GM18508 (cell line): ENCODE data around the gene MYLK.
"Not testable (repeated sequence)": the region's sequence is repeated elsewhere in the genome, so short reads cannot be mapped to it uniquely, and the experiment has no call there.

Source experiments
- ATAC-seq: cut with Tn5 transposase; IDR thresholded peaks from one replicate; pipeline ENCODE4 v1.9.1; 2021; ENCODE audit warnings: moderate number of reproducible peaks; ENCODE audit not compliant: insufficient read depth, unreplicated experiment

Gene MYLK, protein sequence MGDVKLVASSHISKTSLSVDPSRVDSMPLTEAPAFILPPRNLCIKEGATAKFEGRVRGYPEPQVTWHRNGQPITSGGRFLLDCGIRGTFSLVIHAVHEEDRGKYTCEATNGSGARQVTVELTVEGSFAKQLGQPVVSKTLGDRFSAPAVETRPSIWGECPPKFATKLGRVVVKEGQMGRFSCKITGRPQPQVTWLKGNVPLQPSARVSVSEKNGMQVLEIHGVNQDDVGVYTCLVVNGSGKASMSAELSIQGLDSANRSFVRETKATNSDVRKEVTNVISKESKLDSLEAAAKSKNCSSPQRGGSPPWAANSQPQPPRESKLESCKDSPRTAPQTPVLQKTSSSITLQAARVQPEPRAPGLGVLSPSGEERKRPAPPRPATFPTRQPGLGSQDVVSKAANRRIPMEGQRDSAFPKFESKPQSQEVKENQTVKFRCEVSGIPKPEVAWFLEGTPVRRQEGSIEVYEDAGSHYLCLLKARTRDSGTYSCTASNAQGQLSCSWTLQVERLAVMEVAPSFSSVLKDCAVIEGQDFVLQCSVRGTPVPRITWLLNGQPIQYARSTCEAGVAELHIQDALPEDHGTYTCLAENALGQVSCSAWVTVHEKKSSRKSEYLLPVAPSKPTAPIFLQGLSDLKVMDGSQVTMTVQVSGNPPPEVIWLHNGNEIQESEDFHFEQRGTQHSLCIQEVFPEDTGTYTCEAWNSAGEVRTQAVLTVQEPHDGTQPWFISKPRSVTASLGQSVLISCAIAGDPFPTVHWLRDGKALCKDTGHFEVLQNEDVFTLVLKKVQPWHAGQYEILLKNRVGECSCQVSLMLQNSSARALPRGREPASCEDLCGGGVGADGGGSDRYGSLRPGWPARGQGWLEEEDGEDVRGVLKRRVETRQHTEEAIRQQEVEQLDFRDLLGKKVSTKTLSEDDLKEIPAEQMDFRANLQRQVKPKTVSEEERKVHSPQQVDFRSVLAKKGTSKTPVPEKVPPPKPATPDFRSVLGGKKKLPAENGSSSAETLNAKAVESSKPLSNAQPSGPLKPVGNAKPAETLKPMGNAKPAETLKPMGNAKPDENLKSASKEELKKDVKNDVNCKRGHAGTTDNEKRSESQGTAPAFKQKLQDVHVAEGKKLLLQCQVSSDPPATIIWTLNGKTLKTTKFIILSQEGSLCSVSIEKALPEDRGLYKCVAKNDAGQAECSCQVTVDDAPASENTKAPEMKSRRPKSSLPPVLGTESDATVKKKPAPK (N-terminal part only)

DNA sequence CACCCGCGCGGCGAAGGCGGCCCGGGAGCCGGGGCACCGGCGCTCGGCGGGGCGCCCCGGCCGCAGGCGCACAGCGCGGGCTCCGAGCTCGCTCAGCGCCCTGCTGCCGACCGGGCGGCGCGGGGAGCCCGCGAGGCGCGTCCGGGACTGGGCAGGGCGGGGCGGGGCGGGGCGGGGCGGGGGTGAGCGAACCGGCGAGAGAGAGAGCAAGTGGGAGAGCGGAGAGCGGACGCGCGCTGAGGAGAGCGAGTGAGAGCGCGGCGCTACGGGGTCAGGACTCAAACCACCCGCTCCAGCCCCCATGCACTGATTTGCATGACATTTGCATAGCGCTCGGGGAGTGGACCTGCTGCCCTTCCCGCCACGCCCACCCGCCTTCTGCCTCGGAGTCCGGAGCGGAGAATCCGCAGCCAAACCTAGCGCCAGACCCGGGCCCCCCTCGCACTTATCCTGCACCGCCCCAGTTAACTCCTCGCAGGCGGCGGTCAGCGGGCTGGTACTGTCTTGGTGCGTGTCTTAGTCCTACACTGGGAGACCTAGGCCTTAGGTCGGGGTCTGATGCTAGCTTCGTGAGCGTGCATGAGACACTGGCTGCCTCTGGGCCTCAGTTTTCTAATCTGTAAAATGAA, at the start of gene MYLK:
MYLK (minus strand) TSS at position 130 of the 629 bp plus-strand sequence. CDS start 90,491 bp downstream, outside the sequence.
- no peak for ATAC-seq

DNA sequence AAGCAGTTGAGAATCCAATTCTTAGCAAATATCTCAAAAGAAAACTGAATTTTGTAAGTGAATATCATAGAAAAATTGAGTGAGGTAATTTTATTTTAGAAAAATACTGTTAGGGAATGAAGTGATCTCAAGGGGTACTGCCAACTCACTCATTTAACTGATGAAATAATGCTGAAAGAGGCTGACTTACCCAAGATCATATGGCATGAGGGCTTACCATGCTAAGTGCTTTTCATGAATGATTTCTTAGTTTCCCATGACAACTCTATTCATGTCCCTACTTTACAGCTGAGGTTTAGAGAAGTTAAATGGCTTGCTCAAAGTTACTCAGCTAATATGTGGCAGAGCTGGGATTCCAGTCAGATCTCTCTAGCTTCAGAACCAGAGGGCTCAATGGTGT, 46.3 kb upstream of the MYLK start:
- ATAC-seq, result no peak

DNA sequence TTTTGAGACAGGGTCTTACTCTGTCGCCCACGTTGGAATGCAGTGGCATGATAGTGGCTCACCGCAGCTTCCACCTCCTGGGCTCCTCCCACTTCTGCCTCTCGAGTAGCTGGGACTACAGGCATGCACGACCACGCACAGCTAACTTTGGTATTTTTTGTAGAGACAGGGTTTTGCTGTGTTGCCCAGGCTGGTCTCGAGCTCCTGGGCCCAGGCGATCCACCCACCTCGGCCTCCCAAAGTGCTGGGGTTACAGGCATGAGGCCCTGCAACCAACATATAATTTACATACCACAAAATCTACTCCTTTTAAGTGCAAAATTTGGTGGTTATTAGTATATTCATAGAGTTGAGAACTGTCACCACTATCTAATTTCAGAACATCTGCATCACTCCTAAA, 45.2 kb upstream of the MYLK start:
- no peak for ATAC-seq

DNA sequence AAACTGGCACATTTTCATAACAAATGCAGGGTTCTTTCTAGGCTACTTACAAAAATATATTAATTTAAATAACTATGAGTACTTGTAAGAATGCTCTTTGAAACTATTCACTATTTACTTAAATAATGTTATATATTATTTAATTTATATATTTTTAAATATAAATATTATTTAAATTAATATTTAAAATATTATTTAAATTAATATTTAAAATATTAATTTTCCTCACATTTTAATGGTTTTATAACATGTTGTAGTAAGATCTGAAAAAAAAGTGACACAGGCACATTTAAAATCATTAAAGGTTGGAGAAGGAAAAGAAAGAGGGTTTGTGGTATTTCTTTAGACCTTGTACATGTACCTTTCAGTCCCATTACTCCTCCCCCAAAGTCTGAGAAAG, 42.3 kb upstream of the MYLK start:
- ATAC-seq, result no peak

DNA sequence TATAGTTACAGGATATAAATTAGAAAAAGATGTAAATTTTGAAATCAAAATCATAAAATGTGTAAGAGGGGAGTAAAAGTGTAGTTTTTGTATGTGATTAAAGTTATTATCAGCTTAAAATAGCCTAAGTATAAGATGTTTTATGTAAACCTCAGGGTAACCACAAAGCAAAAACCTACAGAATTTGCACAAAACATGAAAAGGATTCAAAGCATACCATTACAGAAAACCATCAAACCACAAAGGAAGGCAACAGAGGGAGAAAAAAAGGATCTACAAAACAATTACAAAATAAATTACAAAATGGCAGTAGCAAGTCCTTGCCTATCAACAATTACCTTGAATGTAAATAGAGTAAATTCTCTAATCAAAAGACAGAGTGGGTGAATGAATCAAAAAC, 36.7 kb upstream of the MYLK start:
- no peak for ATAC-seq

DNA sequence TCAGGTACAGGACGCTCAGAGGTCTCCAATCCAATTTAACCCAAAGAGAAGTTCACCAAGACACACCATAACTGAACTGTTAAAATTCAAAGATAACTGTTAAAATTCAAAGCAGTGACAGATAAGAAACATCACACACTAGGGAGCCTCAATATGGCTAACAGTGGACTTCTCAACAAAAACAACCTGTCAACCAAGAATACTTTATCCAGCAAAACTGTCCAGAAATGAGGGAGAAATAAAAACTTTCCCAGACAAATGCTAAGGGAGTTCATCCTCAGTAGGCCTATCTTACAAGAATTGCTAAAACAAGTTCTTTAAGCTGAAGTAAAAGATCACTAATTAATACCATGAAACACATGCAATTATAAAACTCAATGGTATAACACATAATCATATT, 36.3 kb upstream of the MYLK start:
- no peak for ATAC-seq

DNA sequence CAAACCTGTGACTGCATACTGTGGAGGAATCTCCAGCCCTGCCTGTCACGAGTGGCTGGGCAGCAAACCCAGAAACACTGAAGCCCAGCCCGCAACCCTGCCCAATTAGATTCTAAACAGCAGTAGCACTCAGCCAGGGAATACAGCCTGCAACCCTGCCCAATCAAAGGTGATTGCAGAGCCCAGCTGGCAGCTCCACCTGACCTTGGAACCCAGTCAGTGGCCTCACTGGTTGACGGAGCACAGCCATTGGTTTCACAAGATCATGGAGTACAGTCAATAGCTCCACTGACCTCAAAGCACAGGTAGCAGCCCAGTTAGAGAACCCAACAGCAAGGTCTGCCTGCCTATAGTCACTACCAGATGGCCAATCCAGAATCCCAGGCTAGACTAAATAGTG, 35.2 kb upstream of the MYLK start:
- ATAC-seq, result no peak

DNA sequence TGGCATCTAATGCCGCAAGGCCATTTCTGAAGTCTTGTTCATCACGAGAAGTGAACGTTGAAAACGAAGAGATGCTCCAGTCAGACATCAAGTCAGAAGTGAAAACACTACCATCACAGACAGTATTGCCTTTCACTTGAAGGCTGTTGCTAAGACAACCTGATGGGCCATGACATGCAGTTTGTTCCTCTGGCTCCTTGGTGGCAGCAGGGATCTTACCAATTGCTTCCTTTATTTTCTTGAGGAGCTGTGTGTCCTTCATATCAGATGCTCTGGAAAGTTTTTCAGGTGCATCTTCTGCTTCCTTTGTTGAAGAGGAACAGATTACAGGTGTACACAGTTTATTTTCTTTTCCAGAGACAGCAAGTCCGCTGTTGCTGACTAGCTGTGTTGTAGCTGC, 30.7 kb upstream of the MYLK start:
- no peak for ATAC-seq

DNA sequence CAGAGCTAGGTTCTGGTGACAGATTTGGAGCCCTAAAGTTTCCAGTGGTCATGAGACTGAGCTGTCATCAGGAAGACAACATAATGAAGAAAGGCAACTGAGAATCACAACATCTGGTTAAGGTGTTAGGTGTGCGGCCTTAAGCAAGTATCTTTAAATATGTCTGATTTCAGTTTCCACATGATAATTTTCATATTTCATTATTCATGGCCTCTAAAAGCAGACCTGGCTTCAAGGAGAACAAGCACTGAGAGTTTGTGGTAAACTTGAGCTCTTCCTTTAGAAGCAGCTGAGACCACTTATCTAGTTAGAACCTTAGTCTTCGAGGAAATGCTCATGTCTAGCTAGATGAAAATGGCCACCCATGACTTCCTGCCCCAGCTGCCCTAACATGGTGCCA, 25.7 kb upstream of the MYLK start:
- no peak for ATAC-seq

DNA sequence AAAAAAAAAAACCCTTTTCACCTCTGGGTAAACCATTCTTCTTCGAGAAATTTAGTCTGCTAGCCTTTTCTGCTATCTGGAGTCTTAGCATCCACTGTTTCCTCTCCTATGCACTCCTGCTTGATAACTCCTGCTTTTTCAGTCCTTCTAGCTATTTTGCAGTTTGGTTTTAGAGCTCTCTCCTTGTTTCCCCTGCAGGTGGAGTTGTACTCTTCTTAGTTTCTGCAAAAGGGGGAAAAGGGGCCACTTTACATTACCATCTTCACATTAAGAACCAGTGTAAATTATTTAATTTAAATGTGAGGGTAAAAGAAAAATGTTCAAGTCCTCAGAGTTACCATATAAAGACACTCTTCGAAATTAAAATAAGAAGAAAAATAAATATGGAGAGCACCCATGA, 23.6 kb upstream of the MYLK start:
- ATAC-seq, result no peak

DNA sequence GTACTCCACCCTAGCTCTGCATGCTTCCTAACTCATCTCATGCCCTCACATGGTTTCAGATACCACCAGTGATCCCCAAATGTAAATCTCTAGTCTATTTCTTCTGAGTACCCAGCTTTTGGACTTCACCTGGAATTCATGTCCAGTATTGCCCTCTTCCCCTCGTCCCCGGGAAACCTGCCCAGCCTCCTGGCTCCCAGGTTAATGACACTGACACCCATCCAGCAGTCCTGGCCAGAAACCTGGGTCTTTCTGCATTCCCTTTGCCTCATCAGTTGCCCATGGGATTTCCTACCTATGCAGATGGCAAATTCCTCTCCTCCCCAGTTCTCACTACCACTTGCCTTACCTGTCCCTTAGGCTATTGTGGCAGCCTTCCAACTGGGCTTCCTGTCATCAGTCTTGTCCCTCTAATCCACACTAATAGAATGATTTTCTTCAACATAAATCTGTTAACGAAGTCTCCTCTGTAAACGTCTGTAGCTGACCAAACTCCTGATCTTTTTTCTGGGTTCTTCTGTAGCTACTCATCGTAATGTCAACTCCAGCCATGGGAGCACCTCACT, 15.3 kb upstream of the MYLK start:
- ATAC-seq, result no peak

DNA sequence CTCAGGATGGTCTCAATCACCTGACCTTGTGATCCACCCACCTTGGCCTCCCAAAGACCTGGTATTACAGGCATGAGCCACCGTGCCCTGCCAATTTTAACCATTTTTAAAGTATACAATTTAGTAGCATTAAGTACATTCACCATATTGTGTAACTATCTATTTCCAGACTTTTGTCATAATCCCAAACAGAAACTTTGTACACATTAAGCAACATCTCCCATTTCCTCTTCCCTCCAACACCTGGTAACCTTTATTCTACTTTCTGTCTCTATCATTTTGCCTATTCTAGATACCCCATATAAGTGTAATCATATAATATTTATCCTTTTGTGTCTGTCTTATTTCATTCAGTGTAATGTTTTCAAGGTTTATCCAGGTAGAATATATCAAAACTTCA, 8.9 kb upstream of the MYLK start:
- ATAC-seq, result no peak

DNA sequence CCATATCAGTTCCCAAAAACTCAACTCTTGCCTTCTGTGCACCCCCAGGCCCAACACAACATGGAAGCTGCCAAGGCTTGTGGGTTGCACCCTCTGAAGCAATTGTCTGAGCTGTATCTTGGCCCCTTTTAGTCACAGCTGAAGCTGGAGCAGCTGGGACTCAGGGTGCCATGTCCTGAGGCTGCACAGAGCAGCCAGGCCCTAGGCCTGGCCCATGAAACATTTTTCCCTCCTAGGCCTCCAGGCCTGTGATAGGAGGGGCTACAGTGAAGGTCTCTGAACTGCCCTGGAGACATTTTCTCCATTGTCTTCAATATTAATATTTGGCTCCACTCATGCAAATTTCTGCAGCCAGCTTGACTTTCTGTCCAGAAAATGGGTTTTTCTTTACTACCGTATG, 8.1 kb upstream of the MYLK start:
- ATAC-seq, result no peak

DNA sequence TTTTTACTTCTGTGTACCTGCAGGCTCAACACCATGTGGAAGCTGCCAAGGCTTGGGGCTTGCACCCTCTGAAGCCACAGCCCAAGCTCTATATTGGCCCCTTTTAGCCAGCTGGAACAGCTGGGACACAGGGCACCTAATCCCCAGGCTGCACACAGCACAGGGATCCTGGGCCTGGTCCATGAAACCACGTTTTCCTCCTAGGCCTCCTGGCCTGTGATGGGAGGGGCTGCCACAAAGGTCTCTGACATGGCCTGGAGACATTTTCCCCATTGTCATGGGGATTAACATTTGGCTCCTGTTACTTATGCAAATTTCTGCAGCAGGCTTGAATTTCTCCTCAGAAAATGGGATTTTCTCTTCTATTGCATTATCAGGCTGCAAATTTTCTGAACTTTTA, 6.9 kb upstream of the MYLK start:
- not testable (repeated sequence) for ATAC-seq

DNA sequence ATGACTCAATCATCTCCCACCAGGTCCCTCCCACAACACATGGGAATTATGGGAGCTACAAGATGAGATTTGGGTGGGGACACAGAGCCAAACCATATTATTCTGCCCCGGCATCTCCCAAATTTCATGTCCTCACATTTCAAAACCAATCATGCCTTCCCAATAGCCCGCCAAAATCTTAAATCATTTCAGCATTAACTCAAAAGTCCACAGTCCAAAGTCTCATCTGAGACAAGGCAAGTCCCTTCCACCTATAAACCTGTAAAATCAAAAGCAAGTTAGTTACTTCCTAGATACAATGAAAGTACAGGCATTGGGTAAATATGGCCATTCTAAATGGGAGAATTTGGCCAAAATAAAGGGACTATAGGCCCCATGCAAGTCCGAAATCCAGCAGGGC, 6.0 kb upstream of the MYLK start:
- ATAC-seq, result not testable (repeated sequence)

DNA sequence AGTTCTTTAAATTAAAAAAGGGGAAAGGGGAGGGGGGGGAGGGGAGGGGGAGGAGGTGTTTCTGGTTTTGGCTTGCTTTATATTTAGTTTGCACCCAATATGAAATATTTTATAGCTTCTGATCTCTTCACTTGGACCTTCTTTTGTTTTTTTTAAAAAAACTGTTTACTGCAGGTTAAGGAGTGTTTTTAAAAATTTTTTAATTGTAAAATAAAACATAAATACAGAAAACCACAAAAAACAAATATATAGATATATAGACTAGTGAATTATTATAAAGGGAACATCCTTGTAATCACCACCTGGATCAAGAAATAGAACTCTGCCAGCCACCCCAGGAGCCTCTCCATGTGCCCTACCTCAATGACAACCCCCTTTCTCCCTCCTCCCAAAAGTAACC, 861 bp upstream of the MYLK start:
- no peak for ATAC-seq

DNA sequence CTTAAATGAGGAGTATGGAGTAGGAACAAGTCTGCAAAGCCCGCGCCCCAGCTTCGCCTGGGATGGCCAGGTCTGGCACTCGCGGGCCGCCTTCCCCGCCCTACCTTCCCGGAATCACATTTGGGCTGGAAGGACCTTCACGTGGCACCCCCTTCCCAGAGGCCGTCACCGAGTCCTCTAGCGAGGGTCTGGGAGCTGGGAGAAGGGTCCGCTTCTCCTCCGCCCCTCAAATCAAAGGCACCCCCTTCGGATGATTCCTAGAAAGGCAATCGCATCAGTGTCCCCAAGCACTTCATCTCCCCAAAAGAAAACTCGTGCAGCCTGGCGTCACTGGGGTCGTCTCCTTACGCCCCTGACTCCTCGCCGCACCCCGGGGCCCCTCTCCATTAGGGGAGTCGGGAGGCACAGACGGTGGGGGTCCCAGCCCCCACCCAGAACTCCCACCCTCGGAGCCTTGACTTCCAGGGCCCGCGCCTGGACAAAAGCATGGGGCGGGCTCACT, 380 bp downstream of the MYLK start:
- ATAC-seq, result no peak

DNA sequence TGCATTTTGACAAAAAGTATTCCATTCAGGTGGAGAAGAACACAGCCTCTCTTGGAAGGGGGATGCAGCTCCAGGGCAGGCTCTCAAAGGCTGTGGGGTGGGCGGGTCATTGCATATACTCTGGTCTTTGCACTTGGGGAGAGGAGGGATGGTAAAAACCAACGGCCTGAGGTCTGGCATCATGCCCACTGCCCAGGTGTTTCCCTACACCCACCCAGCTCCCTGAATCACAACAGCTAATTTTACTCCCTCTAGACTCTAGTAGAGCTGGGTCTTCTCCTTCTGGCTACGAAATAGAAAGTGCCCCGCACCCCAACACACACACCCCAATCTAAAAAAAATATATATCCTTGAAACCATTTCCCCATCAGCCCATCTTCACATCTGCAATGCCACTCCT, 1.0 kb downstream of the MYLK start:
- no peak for ATAC-seq

DNA sequence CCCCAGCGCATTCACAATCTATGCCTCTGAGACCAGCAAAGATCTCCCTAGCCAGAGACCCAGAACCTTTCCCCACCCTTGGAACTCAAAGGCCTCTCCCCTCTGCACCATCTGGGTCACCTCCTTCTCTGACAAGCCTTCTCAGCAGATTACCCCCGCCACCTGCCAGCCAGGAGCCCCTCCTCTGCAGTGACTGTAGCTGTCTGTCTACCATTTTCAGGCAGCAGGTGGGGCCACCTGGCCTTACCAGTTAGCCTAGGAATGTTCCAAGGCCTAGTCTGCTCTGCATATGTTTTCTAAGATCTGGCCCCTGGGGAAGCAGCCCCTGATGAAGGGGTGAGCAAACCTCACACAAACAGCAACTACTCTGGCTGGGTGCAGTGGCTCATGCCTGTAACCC, 2.4 kb downstream of the MYLK start:
- ATAC-seq, result no peak

DNA sequence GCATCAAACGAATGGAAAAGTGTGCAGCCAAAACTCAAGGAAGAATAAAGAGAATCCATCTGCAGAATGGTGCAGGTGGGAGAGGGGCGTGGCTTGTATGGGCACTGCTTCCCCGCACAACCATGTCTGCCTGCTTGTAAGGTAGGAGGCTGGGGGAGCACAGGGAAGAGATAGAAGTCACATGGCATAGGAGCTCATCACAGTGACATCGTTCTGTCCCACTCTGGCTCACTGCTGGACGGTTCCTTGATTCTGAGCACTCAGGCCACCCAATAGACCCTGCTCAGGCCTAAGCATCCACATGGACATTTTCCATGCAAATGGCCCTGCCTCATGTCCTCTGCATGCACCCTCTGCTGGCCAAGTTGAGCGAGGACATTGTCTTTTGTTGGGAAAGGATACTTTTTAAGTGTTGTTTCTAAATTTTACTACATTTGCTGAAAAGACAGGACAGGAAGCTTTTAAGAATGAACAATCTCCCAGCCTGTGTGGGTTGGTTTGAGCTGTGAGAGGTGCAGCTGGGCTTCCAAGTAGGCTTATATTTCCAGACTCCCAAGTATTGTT, 3.1 kb downstream of the MYLK start:
- ATAC-seq, result no peak
